Stimulated activated CD8-positive, alpha-beta memory T cell treated with anti-CD3 and anti-CD28 coated beads, Interleukin-4, amount 100 ng/mL, for 24 hours (primary cell): ENCODE results near the gene CRAMP1.
A peak's percentile ranks its signal among the peaks of the same experiment; 100 is the strongest.

Experiments
- DNase-seq: peaks from one replicate; pipeline ENCODE4 v3.0.0-alpha.2; 2020; ENCODE audit warnings: low read depth

The CRAMP1 gene

GRCh38 chr16:1655909-1656807 lies 44.0 kb downstream of the CRAMP1 start:
- no peak for DNase-seq

GRCh38 chr16:1656808-1657617 lies 44.9 kb downstream of the CRAMP1 start:
- DNase-seq, result no peak

GRCh38 chr16:1657841-1658240 lies 45.7 kb downstream of the CRAMP1 start:
- DNase-seq, result no peak

- no peak for DNase-seq
Measured at GRCh38 chr16:1659031-1659430, 46.9 kb downstream of the CRAMP1 start.

- DNase-seq, result no peak
Measured at GRCh38 chr16:1661826-1662225, 49.7 kb downstream of the CRAMP1 start.

GRCh38 chr16:1662543-1662942 lies 50.4 kb downstream of the CRAMP1 start:
- no peak for DNase-seq

GRCh38 chr16:1665829-1666228 lies 53.7 kb downstream of the CRAMP1 start:
- no peak for DNase-seq

GRCh38 chr16:1666316-1666715 lies 54.2 kb downstream of the CRAMP1 start:
- DNase-seq, result no peak

- DNase-seq, result no peak
Measured at GRCh38 chr16:1667271-1667670, 55.1 kb downstream of the CRAMP1 start.

GRCh38 chr16:1667916-1668315 lies 55.8 kb downstream of the CRAMP1 start:
- no peak for DNase-seq

- DNase-seq, result no peak
Measured at GRCh38 chr16:1668612-1669319, 56.6 kb downstream of the CRAMP1 start.

GRCh38 chr16:1669698-1670097 lies 57.5 kb downstream of the CRAMP1 start:
- no peak for DNase-seq

GRCh38 chr16:1670371-1670770 lies 58.2 kb downstream of the CRAMP1 start:
- no peak for DNase-seq

GRCh38 chr16:1670866-1671265 lies 58.7 kb downstream of the CRAMP1 start:
- DNase-seq, result no peak

GRCh38 chr16:1673424-1674151 lies 61.4 kb downstream of the CRAMP1 start:
- DNase-seq, result no peak

GRCh38 chr16:1674306-1674705 lies 62.1 kb downstream of the CRAMP1 start:
- no peak for DNase-seq

- no peak for DNase-seq
Measured at GRCh38 chr16:1674751-1675664, 62.8 kb downstream of the CRAMP1 start.

- no peak for DNase-seq
Measured at GRCh38 chr16:1676661-1677060, 64.5 kb downstream of the CRAMP1 start.

- no peak for DNase-seq
Measured at GRCh38 chr16:1677339-1677738, 65.2 kb downstream of the CRAMP1 start.

- DNase-seq, result peak; percentile 95
Measured at GRCh38 chr16:1677942-1678499, 65.9 kb downstream of the CRAMP1 start, which contains the start of gene JPT2. TSS of gene JPT2 (plus strand) at chr16:1678279. CDS start at chr16:1678313, 34 bp downstream.
